Stimulated activated CD4-positive, alpha-beta T cell treated with anti-CD3 and anti-CD28 coated beads, Interleukin-12 subunit alpha, Interleukin-12 subunit beta, amount 100 ng/mL, for 4 hours (primary cell): ENCODE measurements around the gene BLZF1.
"Not testable (repeated sequence)": the region's sequence is repeated elsewhere in the genome, so short reads cannot be mapped to it uniquely, and the experiment has no call there.

Experiments used
- DNase-seq: peaks from one replicate; pipeline ENCODE4 v3.0.0-alpha.2; 2020

The BLZF1 gene

GRCh38 chr1:169367686-169368405 lies at the start of gene BLZF1, which contains the start of gene NME7:
BLZF1 (plus strand) TSS chr1:169368195; CDS start chr1:169369523, 1,328 bp downstream.
NME7 (minus strand) TSS chr1:169367797; CDS start chr1:169367710, 87 bp downstream.
- DNase-seq = peak; percentile 96

- no peak for DNase-seq
These were observed 49.3 kb upstream of the BLZF1 start for GRCh38 chr1:169318536-169319244.

DNA sequence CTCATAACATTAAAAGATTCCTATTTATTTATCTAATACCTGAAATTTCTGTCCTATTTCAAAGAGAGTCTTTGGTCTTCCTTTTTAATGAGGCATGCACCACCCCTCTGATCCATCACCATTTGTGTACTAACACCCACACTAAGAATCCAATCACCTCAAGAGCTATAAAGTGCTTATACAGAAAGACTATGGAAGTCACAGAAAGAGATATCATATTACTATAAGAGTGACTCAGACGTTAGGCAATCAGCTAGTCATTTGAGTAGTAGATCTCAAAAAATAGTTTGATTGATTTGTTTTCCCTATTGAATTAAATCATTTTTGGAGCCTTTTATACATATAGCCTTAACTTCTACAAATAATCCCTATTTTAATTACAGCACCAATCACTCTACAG lies 46.5 kb upstream of the BLZF1 start:
- DNase-seq = no peak

- no peak for DNase-seq
These were observed 45.9 kb upstream of the BLZF1 start for GRCh38 chr1:169322138-169322537.

- DNase-seq = no peak
These were observed 42.9 kb upstream of the BLZF1 start for GRCh38 chr1:169325117-169325516.

DNA sequence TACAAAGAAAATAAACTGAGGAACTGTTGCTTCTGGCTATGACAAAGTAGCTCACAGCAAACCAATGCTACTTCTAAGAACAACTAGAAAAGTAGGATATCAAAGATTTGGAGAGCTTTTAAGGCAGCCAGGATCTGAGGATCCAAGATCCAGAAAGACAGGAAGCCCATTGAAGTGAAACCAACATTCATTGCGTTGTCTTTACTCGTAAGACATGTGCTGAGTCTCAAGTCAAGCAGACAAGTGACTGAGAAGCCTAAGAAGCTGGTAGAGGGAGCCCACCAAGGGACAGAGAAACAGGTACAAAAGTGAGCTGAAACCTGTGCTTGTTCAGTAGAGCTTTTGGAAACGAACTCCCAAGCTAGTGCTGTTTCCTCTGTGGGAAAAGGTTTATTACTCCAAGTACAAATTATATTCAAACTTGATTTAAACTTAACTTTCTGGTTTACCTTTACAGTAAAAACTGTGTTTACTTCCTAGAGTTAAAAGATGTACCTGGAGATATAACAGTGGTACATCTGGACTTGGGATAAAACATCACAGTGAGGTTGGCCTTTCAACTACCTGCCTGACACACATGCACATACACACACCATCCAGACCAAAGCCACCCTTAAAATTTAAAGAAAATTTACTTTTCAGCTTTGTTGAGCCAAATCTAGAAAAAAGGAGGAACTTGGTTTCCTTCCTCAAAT lies 41.6 kb upstream of the BLZF1 start:
- DNase-seq = no peak

- no peak for DNase-seq
These were observed 41.1 kb upstream of the BLZF1 start for GRCh38 chr1:169326956-169327268.

DNA sequence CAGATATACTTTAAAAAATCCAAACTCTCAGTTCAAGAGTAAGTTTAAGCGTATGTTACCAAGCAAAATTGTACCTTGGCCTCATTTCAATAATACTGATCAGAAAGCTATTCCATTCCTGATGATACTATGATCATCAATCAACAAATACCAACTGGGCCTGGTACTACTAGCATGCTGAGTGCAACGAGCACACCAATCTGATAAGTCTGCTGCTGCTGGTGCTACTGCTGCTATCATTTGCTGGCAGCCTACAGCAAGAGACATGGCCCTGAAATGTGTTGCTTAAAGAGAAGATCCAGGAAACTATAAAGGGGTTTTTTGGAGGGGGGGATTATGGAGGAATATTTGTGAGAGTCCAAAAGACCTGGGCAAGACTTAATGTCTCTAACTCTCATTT lies 40.1 kb upstream of the BLZF1 start:
- DNase-seq = no peak

- DNase-seq = no peak
These were observed 38.6 kb upstream of the BLZF1 start for GRCh38 chr1:169329383-169329782.

DNA sequence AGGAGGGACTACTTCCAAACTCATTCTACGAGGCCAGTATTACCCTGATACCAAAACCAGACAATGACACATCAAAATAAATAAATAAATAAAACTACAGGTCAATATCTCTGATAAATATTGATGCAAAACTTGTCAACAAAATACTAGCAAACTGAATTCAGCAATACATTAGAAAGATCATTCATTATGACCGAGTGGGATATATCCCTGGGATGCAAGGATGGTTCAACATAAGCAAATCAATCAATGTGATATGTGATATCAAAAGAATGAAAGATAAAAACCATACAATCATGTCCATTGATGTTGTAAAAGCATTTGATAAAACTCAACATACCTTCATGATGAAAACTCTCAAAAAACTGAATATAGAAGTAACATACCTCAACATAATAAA lies 37.1 kb upstream of the BLZF1 start:
- no peak for DNase-seq

GRCh38 chr1:169334727-169335126 lies 33.3 kb upstream of the BLZF1 start:
- DNase-seq = not testable (repeated sequence)

- not testable (repeated sequence) for DNase-seq
These were observed 30.9 kb upstream of the BLZF1 start for GRCh38 chr1:169336947-169337715.

DNA sequence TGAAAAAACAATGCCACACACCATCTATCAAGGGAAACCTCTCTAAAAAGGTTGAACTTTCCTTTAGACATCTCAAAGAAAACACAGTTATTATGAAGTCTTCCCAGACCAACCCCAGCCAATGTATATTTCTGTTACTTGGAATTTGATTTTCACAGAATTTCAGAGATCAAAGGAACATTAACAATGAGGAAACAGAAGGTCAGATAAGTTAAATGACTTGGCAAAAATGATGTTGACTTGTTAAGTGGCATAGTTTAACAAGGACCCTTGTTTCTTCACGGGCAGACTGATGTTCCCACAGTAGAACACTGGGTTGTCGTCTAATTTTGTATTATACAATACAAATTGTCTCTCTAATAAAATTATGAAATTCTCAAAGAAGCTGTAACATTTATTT lies 29.4 kb upstream of the BLZF1 start:
- DNase-seq = no peak

DNA sequence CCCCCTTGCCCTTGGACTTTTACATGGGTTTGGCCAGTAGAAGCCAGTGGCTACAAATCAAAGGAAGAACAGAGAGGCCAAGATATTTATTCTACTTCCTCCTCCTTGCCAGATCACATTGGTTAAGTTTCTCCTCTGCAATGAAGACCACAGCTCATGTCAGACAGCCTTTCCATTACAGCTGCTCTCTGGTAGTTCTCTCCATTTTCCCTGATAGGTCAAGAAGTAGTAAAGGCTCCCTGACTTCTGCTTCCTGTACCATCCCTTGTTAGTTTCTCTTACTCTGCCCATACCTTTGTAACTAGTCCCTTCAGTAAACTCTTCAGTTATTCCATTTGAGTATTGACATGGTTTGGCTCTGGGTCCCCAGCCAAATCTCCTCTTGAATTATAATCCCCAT lies 28.2 kb upstream of the BLZF1 start:
- DNase-seq = no peak

DNA sequence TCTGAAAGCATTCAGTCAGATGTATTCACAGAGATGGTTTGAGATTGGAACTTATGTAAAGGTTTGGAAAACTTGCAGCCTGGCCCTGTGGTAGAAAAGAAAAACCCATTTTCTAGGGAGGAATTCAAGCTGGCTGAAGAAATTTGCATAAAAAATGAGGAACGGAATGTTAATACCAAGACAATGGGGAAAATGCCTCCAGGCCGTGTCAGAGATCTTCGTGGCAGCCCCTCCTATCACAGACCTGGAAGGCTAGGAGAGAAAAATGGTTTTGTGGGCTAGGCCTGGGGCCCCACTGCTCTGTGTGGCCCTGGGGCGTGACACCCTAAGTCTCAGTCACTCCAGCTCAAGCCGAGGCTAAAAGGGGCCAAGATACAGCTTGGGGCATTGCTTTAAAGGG lies 27.1 kb upstream of the BLZF1 start:
- no peak for DNase-seq

GRCh38 chr1:169342096-169342495 lies 25.9 kb upstream of the BLZF1 start:
- not testable (repeated sequence) for DNase-seq

DNA sequence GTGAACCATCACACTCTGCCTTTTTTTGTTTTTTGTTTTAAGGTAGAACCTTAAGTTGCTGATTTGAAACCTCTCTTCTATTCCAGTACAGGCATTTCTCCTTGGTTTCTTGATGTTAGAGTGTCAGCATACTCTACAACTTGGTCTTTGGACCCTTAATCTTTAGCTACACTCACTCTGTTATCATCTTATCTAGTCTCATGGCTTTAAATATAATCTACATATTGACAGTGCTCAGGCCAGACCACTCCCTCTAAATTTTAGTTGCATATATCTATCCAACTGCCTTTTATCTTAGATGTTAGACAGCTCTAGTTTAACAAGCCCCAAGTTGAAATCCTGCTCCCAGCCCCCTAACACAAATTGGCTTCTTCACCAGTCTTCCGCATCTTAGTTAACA lies 22.5 kb upstream of the BLZF1 start:
- DNase-seq = no peak

- no peak for DNase-seq
These were observed 21.9 kb upstream of the BLZF1 start for GRCh38 chr1:169346036-169346589.

DNA sequence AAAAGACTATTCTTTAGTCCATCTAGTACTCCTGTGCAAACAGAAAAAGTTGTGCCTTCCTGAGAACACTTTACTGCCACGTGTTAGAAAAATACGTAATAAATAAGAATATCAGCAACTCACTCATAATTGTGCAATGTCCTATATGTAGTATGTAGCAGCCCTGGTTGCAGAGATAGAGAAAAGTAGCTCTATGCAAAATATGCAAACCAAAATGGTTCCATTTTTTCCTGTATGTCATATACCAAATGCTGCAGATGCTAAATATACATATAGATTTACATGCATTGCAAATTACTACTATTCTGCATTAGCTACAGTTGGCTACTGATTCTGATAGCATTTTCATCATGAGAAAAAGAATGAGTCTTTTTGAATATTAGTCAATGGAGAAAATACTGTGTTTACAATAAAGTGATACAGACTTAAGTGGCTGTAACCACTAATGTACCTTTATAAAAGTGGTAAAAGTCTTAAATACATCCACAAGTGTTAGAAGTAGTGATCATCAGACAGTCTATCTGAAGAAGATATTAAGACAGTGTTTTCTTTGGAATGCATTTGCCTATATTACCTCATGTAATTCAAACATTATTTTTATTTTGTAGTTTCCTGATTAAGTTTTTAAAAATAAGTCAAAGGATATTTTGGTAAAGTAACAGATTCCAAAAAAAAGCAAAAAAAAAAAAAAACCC lies 20.2 kb upstream of the BLZF1 start:
- no peak for DNase-seq

DNA sequence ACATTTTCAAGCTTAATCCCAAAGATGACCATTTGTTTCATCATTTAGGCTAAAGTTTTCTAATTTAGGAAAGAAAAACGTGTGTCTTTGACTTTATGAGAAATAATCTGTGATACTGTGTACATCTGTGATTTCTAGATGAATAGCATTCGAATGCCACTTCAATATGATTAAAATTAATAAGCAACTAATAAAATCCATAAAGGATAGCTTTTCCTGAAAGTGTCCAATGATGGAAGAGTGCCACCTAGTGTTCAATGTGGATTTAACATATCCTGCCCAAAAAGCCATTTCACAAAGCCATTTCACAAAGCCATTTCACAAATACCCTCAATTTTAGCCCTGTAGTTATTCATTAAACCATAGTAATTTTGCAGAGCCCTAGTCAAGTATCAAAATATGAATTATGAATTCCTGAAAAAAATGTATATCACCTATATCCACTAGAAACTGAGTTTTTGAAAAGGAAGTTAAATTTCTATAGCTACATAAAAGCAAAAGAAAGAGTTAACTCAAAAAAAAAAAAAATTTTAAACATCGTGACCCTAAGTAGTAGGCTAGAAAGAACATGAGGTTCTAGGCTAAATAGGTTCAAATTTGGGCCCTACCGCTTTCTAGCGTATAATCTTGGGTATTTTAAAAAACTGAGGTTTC lies 19.5 kb upstream of the BLZF1 start:
- DNase-seq = no peak

DNA sequence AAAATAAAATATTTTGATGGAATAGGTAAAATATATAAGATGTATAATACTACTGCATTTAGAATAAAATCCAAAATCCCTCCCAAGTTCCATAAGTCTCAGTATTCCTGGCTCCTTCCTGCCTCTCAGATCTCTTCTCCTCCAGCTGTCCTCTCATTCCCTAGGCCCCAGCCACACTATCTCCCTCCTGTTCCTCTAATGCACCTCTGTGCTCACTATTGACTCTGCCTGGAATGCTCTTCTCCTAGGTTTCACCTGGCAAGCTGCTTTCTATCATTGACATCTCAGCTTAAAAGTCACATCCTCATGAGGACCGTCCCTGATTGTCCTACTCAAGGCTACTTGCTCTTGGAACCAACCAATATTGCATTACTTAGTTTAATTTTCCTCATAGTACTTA lies 7.6 kb upstream of the BLZF1 start:
- DNase-seq = no peak

DNA sequence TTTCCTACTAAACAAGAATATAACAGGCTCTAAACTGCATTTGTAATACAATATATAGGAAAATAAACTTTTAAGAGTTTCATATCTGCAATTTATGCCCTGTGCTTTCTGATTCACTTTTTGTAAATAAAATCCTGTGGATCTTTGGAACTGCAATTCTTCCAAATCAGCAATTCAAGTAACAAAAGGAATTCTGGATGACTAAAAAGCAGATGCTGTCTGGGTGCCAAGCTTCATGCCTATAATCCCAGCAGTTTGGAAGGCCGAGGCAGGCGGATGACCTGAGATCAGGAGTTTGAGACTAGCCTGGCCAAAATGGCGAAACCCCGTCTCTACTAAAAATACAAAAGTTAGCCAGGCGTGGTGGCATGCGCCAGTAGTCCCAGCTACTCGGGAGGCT lies 6.7 kb upstream of the BLZF1 start:
- DNase-seq = no peak
